Uterus (tissue), 2 donors: Measurements from ENCODE around the gene TAMALIN.

Experiments used
- POLR2A ChIP-seq, 2 donors: fragments of 450-650 bp; IDR thresholded peaks; one replicate each; pipeline ENCODE4 v1.6.1; 2016; ENCODE audit warnings: antibody characterized with exemption in 2 of 2, mild to moderate bottlenecking in 1 of 2, moderate library complexity in 1 of 2
- TF ChIP-seq, protein P1 (sequence below), 4 experiments: fragments of 200-600 bp in 2 of 4; fragments of 450-650 bp in 2 of 4; sonication (generic) in 2 of 4; IDR thresholded peaks; one replicate each; pipeline ENCODE4 v1.5.1; 2016 to 2019; ENCODE audit warnings: antibody characterized with exemption in 4 of 4, mild to moderate bottlenecking in 2 of 4, moderate library complexity in 1 of 4

DNA sequence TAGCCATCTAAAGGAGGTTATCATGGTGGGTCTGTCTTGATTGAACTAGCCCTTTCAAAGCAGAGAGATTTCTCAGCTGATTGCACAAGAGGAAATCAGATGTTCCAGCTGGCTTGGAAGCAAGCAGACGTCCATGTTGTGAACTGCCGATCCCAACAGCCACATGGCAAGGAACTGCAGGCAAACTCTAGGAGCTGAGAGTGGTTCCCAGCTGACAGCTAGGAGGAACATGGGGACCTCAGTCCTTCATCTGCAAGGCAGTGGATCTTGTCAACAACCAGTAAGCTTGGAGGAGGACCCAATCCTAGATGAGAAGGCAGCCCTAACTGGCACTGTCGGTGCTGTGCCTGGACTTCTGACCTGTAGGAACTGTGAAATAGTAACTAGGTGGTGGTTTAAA, 47.5 kb upstream of the TAMALIN start:
- TF ChIP-seq, protein P1, sequence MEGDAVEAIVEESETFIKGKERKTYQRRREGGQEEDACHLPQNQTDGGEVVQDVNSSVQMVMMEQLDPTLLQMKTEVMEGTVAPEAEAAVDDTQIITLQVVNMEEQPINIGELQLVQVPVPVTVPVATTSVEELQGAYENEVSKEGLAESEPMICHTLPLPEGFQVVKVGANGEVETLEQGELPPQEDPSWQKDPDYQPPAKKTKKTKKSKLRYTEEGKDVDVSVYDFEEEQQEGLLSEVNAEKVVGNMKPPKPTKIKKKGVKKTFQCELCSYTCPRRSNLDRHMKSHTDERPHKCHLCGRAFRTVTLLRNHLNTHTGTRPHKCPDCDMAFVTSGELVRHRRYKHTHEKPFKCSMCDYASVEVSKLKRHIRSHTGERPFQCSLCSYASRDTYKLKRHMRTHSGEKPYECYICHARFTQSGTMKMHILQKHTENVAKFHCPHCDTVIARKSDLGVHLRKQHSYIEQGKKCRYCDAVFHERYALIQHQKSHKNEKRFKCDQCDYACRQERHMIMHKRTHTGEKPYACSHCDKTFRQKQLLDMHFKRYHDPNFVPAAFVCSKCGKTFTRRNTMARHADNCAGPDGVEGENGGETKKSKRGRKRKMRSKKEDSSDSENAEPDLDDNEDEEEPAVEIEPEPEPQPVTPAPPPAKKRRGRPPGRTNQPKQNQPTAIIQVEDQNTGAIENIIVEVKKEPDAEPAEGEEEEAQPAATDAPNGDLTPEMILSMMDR (IDR thresholded peaks at IDR 0.05) = no peak
- TF ChIP-seq POLR2A (IDR thresholded peaks at IDR 0.05) = no peak
